GM19452 (cell line): Measurements from ENCODE around the gene CRAMP1.

Source experiments
- ATAC-seq: cut with Tn5 transposase; IDR thresholded peaks from one replicate; pipeline ENCODE4 v1.9.1; 2021; ENCODE audit not compliant: unreplicated experiment

The CRAMP1 gene

GRCh38 chr16:1655909-1656807 is 44.0 kb downstream of the CRAMP1 start:
- ATAC-seq = no peak

- no peak for ATAC-seq
Measured at GRCh38 chr16:1656808-1657617, 44.9 kb downstream of the CRAMP1 start.

- no peak for ATAC-seq
Measured at GRCh38 chr16:1657841-1658240, 45.7 kb downstream of the CRAMP1 start.

- no peak for ATAC-seq
Measured at GRCh38 chr16:1659031-1659430, 46.9 kb downstream of the CRAMP1 start.

DNA sequence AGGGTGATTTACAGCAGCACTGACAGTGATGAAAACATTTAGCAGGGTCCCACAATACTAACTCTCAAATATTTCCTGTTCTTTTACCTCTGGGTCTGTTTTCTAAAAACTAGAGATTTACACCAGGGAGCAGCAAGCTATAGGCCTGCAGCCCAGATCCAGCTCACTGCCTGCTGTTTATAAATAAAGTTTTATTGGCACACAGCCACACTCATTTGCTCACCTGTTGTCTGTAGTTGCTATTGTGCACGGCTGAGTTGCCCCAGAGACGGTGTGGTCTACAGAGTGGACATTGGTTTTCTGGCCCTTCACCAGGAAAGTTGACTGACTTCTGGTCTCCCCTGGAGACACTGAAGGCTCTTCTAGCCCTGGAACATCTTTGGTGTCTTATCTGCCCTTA is 49.7 kb downstream of the CRAMP1 start:
- no peak for ATAC-seq

DNA sequence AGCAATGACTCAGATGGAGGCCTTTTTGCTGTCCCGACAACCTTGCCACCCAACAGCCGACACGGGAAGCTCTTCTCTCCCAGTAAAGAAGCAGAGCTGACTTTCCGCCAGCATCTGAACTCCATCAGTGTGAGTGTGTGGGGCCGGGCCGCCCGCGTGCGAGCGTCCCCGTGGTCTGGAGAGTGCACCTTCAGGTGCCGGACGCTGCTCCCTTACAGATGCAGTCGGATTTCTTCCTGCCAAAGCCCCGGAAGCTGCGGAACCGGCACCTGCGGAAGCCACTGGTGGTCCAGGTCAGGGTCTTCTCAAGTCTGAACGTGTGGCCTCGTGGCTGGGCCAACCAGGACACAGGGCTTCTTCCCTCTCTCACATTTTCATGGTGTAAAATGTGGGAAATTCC is 50.4 kb downstream of the CRAMP1 start:
- ATAC-seq = no peak

DNA sequence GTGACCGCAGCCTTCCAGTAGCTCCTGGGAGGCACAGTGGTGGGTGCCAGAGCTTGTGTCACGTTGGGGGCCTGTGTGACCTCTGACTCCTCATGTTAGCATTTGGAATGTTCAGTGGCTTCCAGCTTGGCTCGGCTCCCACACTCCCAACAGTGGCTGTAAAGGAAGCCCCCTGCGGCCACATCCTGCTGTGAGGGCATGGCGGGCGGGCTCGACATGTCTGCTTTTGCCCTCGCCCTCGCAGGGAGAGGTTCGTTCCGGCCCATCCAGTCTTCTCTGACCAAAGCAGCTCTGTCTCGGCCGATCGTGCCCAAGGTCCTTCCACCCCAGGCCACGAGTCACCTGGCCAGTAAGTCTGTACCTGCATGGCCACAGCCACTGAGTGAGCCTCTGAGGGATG is 53.7 kb downstream of the CRAMP1 start:
- no peak for ATAC-seq

GRCh38 chr16:1666316-1666715 is 54.2 kb downstream of the CRAMP1 start:
- ATAC-seq = no peak

GRCh38 chr16:1667271-1667670 is 55.1 kb downstream of the CRAMP1 start:
- ATAC-seq = no peak

- ATAC-seq = no peak
Measured at GRCh38 chr16:1667916-1668315, 55.8 kb downstream of the CRAMP1 start.

DNA sequence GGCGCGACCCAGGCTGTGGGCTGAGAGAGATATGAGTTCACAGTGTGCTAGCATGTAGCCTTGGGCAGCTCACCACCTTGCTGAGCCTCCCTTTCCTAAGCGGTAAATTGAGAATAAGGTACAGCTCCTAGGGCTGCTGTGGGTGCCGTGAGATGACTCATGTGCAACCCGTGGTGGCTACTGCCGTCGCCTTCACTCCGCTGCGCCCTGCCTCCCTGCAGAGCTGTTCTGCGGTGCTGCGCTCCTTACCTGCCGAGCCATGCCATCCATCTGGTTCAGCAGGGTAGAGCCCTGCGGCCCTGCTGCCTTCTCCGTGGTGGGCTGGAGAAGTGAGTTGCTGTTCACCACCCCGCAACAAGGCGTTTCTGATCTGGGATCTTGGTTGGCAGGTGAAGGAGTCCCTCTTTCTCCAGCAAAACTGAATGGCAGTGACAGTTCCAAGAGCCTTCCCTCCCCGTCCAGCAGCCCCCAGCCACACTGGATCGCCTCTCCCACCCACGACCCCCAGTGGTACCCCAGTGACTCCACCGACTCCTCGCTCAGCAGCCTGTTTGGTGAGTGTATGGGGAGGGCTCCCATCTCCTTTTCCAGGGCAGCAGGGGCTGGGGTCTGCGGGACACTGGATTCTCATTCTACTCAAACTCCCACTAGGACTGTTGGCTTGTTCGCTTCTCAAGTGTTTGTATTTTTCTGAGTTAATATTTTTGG is 56.6 kb downstream of the CRAMP1 start:
- ATAC-seq = no peak

GRCh38 chr16:1669698-1670097 is 57.5 kb downstream of the CRAMP1 start:
- ATAC-seq = no peak

GRCh38 chr16:1670371-1670770 is 58.2 kb downstream of the CRAMP1 start:
- ATAC-seq = no peak

- no peak for ATAC-seq
Measured at GRCh38 chr16:1670866-1671265, 58.7 kb downstream of the CRAMP1 start.

- no peak for ATAC-seq
Measured at GRCh38 chr16:1673424-1674151, 61.4 kb downstream of the CRAMP1 start.

- no peak for ATAC-seq
Measured at GRCh38 chr16:1674306-1674705, 62.1 kb downstream of the CRAMP1 start.

- ATAC-seq = no peak
Measured at GRCh38 chr16:1674751-1675664, 62.8 kb downstream of the CRAMP1 start.

DNA sequence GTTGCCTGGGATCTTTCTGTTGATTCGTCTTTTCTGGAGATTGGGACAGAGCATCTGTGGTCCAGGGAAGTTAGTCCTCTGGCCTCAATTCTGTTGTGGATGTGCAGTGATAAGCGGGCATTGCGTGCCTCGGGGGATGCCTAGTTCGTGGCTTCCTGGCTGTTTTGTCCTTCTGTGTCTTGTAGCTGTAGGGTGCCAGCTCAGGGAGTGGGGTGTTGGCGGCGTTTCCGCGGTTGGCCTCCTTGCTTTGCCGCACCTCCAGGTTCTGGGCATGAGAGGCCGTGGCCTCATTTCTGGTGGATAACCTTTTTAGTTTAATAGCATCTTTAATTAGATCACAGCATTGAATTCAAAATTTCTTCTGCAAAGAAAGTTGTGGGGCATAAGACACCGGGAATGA is 64.5 kb downstream of the CRAMP1 start:
- no peak for ATAC-seq

GRCh38 chr16:1677339-1677738 is 65.2 kb downstream of the CRAMP1 start:
- no peak for ATAC-seq
